SK-N-MC (cell line): Measurements from ENCODE around the gene RBM39.
A peak's percentile ranks its signal among the peaks of the same experiment; 100 is the strongest.

Source experiments
- DNase-seq: peaks from one replicate; pipeline ENCODE4 v3.0.0-alpha.2; 2011; ENCODE audit warnings: low read depth, low spot score
- H3K27ac ChIP-seq: fragments of 200-600 bp; sonication (generic); 2 replicates; pipeline ENCODE4 v1.5.1; 2016; ENCODE audit warnings: mixed run types
- H3K36me3 ChIP-seq: fragments of 200-600 bp; sonication (generic); 2 replicates; pipeline ENCODE4 v1.6.1; 2017; ENCODE audit warnings: antibody characterized with exemption, low read length, mixed read lengths; ENCODE audit not compliant: insufficient read depth
- H3K4me3 ChIP-seq: fragments of 200-600 bp; sonication (generic); 2 replicates; pipeline ENCODE4 v1.5.1; 2016
- H3K9ac ChIP-seq: fragments of 200-600 bp; sonication (generic); 2 replicates; pipeline ENCODE4 v1.8.0; 2017; ENCODE audit warnings: mixed run types, mixed read lengths; ENCODE audit not compliant: insufficient read length
- H3K9me3 ChIP-seq: fragments of 200-600 bp; sonication (generic); 2 replicates; pipeline ENCODE4 v1.6.1; 2017; ENCODE audit warnings: low read depth, mild to moderate bottlenecking, antibody characterized with exemption, low read length, moderate library complexity, mixed read lengths
- EZH2 ChIP-seq: fragments of 200-600 bp; sonication (generic); IDR thresholded peaks from one replicate; pipeline ENCODE4 v1.6.1; 2017; ENCODE audit warnings: antibody characterized with exemption
- FOXP2 ChIP-seq: optimal IDR thresholded peaks from 2 replicates; pipeline ENCODE3; 2011; ENCODE audit warnings: mild to moderate bottlenecking, moderate library complexity; ENCODE audit not compliant: insufficient read depth; ENCODE audit errors: extremely low read length, control extremely low read depth
- POLR2AphosphoS5 ChIP-seq: IDR thresholded peaks from 2 replicates; pipeline ENCODE4 v1.6.1; 2012; ENCODE audit warnings: mild to moderate bottlenecking, low read depth, low read length, borderline replicate concordance

The RBM39 gene

GRCh38 chr20:35664466-35665206 lies 77.4 kb downstream of the RBM39 start, which contains the start of the genes CPNE1 and RBM12:
Gene CPNE1, minus strand, starts transcription at chr20:35664900. Its CDS starts 31,977 bp downstream, at chr20:35632923.
Gene RBM12, minus strand, starts transcription at chr20:35664900. Its CDS starts 9,578 bp downstream, at chr20:35655322.
- peak within 1 kb of the TSS; percentile 99 for H3K9ac ChIP-seq
- TF ChIP-seq EZH2 (no peak), POLR2AphosphoS5 (peak; percentile 99)
- H3K36me3 ChIP-seq, result peaks cover 26% of the 10 kb centered on the region
- 0 out of 2 replicates have a peak, but pooled peaks cover 3% of the 10 kb centered on the region for H3K9me3 ChIP-seq
- H3K4me3 ChIP-seq, result peak within 1 kb of the TSS; percentile 96
- peak; percentile 75 for DNase-seq
- peak within 1 kb of the TSS; percentile 86 for H3K27ac ChIP-seq

- TF ChIP-seq EZH2 (no peak), POLR2AphosphoS5 (peak; percentile 35; the same call in 1 of the 2 replicates), FOXP2 (no peak)
Observed at GRCh38 chr20:35663516-35664465, 78.3 kb downstream of the RBM39 start.

GRCh38 chr20:35662551-35662950 lies 79.5 kb downstream of the RBM39 start:
- H3K27ac ChIP-seq, result no peak overlapping the region
- 0 out of 2 replicates have a peak, but pooled peaks cover 3% of the 10 kb centered on the region for H3K9me3 ChIP-seq
- H3K4me3 ChIP-seq, result peak overlapping the region; percentile 96
- peak overlapping the region; percentile 99 for H3K9ac ChIP-seq
- no peak for DNase-seq
- peaks cover 37% of the 10 kb centered on the region for H3K36me3 ChIP-seq
- TF ChIP-seq POLR2AphosphoS5 (no peak), EZH2 (no peak), FOXP2 (no peak)

More at GRCh38 chr20:35663516-35664465, 78.3 kb downstream of the RBM39 start:
- DNase-seq, result no peak
- Histone ChIP-seq H3K27ac (peak overlapping the region; percentile 86), H3K9ac (peak overlapping the region; percentile 99), H3K36me3 (peaks cover 32% of the 10 kb centered on the region), H3K4me3 (peak overlapping the region; percentile 96), H3K9me3 (0 out of 2 replicates have a peak, but pooled peaks cover 3% of the 10 kb centered on the region)

- Histone ChIP-seq H3K27ac (no peak overlapping the region), H3K36me3 (peaks cover 44% of the 10 kb centered on the region), H3K9ac (no peak overlapping the region), H3K4me3 (peak overlapping the region; percentile 96), H3K9me3 (0 out of 2 replicates have a peak, but pooled peaks cover 3% of the 10 kb centered on the region)
- no peak for TF ChIP-seq FOXP2
- TF ChIP-seq EZH2, result no peak
- TF ChIP-seq POLR2AphosphoS5, result no peak
- DNase-seq, result no peak
Observed at GRCh38 chr20:35661908-35662307, 80.2 kb downstream of the RBM39 start.

GRCh38 chr20:35661053-35661452 lies 81.0 kb downstream of the RBM39 start:
- Histone ChIP-seq H3K36me3 (peaks cover 52% of the 10 kb centered on the region), H3K9me3 (0 out of 2 replicates have a peak, but pooled peaks cover 3% of the 10 kb centered on the region), H3K9ac (no peak overlapping the region), H3K4me3 (no peak overlapping the region), H3K27ac (no peak overlapping the region)
- TF ChIP-seq POLR2AphosphoS5, result no peak
- no peak for TF ChIP-seq EZH2
- TF ChIP-seq FOXP2, result no peak
- no peak for DNase-seq

GRCh38 chr20:35660122-35660937 lies 81.7 kb downstream of the RBM39 start:
- no peak for TF ChIP-seq EZH2
- no peak for TF ChIP-seq FOXP2
- TF ChIP-seq POLR2AphosphoS5, result no peak
- Histone ChIP-seq H3K4me3 (no peak overlapping the region), H3K9ac (no peak overlapping the region), H3K36me3 (peaks cover 59% of the 10 kb centered on the region), H3K9me3 (0 out of 2 replicates have a peak, but pooled peaks cover 3% of the 10 kb centered on the region), H3K27ac (no peak overlapping the region)
- no peak for DNase-seq

GRCh38 chr20:35657271-35657670 lies 84.8 kb downstream of the RBM39 start:
- Histone ChIP-seq H3K27ac (no peak overlapping the region), H3K9me3 (0 out of 2 replicates have a peak, but pooled peaks cover 3% of the 10 kb centered on the region), H3K36me3 (peaks cover 85% of the 10 kb centered on the region), H3K9ac (no peak overlapping the region), H3K4me3 (no peak overlapping the region)
- no peak for TF ChIP-seq FOXP2
- no peak for TF ChIP-seq EZH2
- TF ChIP-seq POLR2AphosphoS5, result no peak
- no peak for DNase-seq
